Nephron progenitor cell (in vitro differentiated cells): ENCODE data around the gene MISFA.
"Not testable (repeated sequence)": the region's sequence is repeated elsewhere in the genome, so short reads cannot be mapped to it uniquely, and the experiment has no call there.

Source experiments
- DNase-seq: peaks from one replicate; pipeline ENCODE4 v3.0.0; 2021
- H3K27ac Mint-ChIP-seq: 2 replicates; pipeline ENCODE4 v1.8.0; 2021; ENCODE audit warnings: mild to moderate bottlenecking, moderate library complexity, mixed read lengths
- H3K27me3 Mint-ChIP-seq: 2 replicates; pipeline ENCODE4 v1.8.0; 2021; ENCODE audit warnings: mild to moderate bottlenecking, low read depth, mixed read lengths; ENCODE audit not compliant: poor library complexity
- H3K36me3 Mint-ChIP-seq: 2 replicates; pipeline ENCODE4 v1.8.0; 2021; ENCODE audit warnings: low read depth, mixed read lengths
- H3K4me1 Mint-ChIP-seq: 2 replicates; pipeline ENCODE4 v1.8.0; 2021; ENCODE audit warnings: mixed read lengths
- H3K4me3 Mint-ChIP-seq: 2 replicates; pipeline ENCODE4 v1.8.0; 2021; ENCODE audit warnings: mild to moderate bottlenecking, moderate library complexity, mixed read lengths
- H3K9me3 Mint-ChIP-seq: 2 replicates; pipeline ENCODE4 v1.8.0; 2021; ENCODE audit warnings: mild to moderate bottlenecking, moderate library complexity, mixed read lengths
- TF ChIP-seq, protein P1 (sequence below): fragments of 200-600 bp; sonication (generic); IDR thresholded peaks from 2 replicates; pipeline ENCODE4 v1.5.0; 2021; ENCODE audit warnings: antibody characterized with exemption

MISFA gene

DNA sequence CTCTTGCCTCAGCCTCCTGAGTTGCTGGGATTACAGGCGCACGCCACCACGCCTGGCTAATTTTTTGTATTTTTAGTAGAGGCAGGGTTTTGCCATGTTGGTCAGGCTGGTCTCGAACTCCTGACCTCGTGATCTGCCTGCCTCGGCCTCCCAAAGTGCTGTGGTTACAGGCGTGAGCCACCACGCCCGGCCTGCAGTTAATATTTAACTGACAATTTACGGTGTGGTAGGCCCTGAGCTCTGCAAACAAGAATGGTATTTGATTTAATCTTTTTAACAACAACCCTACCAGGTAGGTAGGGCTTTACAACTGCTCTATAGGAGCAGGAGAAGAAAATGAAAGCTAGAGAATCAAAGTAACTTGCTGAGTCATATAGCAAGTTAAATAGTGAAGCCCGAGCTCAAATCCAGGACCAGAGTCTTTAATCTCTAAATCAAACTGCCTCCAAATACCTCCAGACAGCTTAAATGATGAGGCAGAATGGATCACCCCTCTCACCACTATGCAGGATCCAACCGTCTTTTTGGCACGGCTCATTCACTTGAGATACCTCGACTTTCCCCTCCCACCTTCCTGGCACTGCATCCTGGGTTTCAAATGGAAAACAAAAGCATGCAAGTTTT is 20.5 kb upstream of the MISFA start:
- Mint-ChIP-seq H3K27me3 (no peaks in the 10 kb centered on the region), H3K27ac (no peak overlapping the region), H3K9me3 (no peaks in the 10 kb centered on the region), H3K36me3 (peaks cover 14% of the 10 kb centered on the region), H3K4me3 (no peak overlapping the region), H3K4me1 (no peaks in the 10 kb centered on the region)
- DNase-seq = no peak
- TF ChIP-seq, protein P1, sequence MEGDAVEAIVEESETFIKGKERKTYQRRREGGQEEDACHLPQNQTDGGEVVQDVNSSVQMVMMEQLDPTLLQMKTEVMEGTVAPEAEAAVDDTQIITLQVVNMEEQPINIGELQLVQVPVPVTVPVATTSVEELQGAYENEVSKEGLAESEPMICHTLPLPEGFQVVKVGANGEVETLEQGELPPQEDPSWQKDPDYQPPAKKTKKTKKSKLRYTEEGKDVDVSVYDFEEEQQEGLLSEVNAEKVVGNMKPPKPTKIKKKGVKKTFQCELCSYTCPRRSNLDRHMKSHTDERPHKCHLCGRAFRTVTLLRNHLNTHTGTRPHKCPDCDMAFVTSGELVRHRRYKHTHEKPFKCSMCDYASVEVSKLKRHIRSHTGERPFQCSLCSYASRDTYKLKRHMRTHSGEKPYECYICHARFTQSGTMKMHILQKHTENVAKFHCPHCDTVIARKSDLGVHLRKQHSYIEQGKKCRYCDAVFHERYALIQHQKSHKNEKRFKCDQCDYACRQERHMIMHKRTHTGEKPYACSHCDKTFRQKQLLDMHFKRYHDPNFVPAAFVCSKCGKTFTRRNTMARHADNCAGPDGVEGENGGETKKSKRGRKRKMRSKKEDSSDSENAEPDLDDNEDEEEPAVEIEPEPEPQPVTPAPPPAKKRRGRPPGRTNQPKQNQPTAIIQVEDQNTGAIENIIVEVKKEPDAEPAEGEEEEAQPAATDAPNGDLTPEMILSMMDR = no peak

DNA sequence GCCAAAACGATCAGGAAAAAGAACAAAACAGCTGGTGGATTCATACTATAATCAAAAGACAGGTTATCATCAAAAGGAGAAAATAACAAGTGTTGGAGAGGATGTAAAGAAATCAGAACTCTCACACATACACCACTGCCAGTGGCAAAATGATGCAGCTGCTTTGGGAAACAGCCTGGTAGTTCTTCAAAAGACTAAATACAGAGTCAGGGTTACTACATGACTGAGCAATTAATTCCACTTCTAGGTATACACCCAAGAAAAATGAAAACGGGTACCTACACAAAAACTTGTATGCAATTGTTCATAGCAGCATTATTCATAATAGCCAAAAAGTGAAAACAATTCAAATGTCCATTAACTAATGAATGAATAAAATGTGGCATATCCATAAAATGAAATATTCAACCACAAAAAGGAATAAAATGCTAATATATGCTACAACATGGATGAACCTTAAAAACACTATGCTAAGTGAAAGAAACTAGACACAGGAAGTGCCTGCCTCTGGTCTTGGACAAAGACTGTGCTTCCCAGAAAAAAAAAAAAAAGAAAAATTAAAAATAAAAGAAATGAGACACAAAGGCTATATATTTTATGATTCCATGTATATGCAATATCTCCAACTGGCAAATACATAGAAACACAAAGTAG is 19.3 kb upstream of the MISFA start:
- Mint-ChIP-seq H3K27ac (no peak overlapping the region), H3K9me3 (no peaks in the 10 kb centered on the region), H3K4me1 (no peaks in the 10 kb centered on the region), H3K36me3 (peaks cover 14% of the 10 kb centered on the region), H3K27me3 (no peaks in the 10 kb centered on the region), H3K4me3 (no peak overlapping the region)
- TF ChIP-seq, protein P1 = no peak
- DNase-seq = no peak

DNA sequence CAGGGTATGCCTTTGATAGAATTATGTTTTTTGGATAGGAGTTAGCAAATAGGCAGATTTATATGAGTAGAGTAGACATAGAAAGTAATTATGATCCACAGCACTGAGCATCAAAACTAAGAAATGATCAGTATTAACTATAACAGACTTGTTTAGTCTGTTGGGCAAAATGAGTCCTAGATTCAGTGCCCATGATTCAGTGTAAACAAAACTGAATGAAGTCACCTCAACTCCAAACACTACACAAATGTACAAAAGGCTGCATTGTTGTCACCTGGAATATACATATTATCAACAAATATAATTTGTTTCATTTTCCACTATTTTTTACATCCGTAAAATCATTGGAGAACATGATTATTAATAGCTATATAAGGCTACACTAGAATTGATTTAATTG is 17.8 kb upstream of the MISFA start:
- H3K27me3 Mint-ChIP-seq = no peaks in the 10 kb centered on the region
- no peaks in the 10 kb centered on the region for H3K4me1 Mint-ChIP-seq
- peaks cover 10% of the 10 kb centered on the region for H3K36me3 Mint-ChIP-seq
- no peak overlapping the region for H3K27ac Mint-ChIP-seq
- H3K4me3 Mint-ChIP-seq = no peak overlapping the region
- DNase-seq = no peak
- TF ChIP-seq, protein P1 = no peak
- H3K9me3 Mint-ChIP-seq = no peaks in the 10 kb centered on the region

DNA sequence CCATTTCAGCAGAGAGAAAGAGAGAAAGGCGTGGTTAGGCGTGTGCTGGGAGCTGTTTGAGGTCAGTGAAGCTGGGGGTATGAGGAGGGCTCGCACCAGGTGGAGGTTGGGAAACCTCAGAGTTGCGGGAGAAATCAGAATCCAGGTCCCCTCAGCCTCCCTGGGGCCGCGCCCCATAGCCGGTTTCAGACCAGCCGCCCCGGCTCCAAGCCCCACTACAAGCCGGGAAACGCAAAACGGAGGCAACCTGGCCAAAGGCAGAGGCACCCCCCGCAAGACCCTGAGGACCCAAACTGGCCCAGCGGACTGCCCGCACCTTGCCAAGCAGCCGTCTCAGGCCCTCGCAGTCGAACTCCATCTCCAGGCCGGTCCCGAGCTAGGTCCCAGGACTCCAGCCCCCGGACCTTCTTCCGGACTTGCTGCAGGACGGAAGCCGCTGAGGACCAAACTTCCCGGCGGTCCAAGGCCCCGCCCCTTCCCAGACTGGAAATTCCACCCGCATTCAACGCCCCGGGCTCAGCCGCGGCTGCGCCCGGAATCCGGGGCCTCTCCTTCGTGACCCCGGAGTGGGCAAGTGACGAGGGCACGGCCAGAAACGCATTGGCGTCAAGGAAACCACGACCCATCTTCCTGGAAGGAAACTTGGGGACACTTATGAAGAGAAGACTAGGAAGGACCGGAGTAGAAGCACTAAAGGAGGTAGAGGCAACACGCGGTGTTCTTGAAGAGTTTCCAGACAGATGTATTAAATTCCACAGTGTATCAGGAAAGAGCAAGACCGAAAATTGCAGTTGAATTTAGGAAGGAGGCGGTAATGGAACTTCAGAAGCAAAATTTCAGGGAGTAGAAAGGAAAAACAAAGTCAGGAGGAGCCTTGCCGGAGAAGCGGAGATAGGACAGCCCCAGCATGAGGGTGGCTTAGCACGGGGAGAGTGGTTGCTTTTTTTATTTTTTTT is 11.0 kb upstream of the MISFA start, which contains the start of gene UEVLD:
UEVLD (minus strand) TSS at position 438 of the 956 bp plus-strand sequence; CDS start at position 358, 80 bp downstream.
- TF ChIP-seq, protein P1 = no peak
- H3K36me3 Mint-ChIP-seq = no peaks in the 10 kb centered on the region
- peaks cover 5% of the 10 kb centered on the region for H3K4me1 Mint-ChIP-seq
- H3K27me3 Mint-ChIP-seq = no peaks in the 10 kb centered on the region
- DNase-seq = peak; percentile 90
- no peak within 1 kb of the TSS for H3K27ac Mint-ChIP-seq
- no peaks in the 10 kb centered on the region for H3K9me3 Mint-ChIP-seq
- H3K4me3 Mint-ChIP-seq = no peak within 1 kb of the TSS

DNA sequence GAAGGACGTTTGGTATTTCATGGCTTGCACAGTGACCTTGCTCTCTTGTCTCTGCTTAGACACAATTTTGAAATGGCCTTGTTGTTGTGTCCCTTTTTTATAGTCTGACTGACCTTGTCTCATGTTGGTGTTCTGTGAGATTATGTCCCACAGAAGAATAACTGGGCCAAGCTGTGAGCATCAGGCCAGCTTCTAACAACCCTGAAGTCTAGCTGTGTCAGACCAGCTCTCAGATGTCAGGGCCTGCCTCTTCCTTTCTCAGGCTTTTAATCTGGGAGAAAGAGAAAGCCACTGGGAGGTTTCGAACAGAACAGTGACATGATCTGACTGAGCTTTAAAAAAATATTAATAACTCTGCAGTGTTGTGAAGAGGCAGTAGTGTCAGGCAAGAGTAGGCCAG is 9.0 kb upstream of the MISFA start:
- Mint-ChIP-seq H3K4me3 (no peak overlapping the region), H3K4me1 (peaks cover 5% of the 10 kb centered on the region), H3K36me3 (peaks cover 13% of the 10 kb centered on the region), H3K27ac (no peak overlapping the region), H3K9me3 (no peaks in the 10 kb centered on the region), H3K27me3 (no peaks in the 10 kb centered on the region)
- TF ChIP-seq, protein P1 = no peak
- DNase-seq = no peak

DNA sequence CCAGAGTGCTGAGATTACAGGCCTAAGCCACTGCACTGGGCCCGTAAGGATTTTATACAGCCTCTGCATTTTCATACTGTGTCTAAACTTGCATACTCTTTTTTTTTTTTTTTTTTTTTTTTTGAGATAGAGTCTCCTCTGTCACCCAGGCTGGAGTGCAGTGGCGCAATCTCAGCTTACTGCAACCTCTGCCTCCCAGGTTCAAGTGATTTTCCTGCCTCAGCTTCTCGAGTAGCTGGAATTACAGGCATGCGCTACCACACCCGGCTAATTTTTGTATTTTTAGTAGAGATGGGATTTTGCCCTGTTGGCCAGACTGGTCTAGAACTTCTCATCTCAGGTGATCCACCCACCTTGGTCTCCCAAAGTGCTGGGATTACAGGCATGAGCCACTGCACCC is 5.5 kb upstream of the MISFA start:
- H3K9me3 Mint-ChIP-seq, H3K4me3 Mint-ChIP-seq, H3K4me1 Mint-ChIP-seq, H3K27me3 Mint-ChIP-seq, DNase-seq, H3K27ac Mint-ChIP-seq: not testable (repeated sequence)
- peaks cover 40% of the 10 kb centered on the region for H3K36me3 Mint-ChIP-seq
